NCI-H128 (cell line): ENCODE data around the gene CNTN4.
"Not testable (repeated sequence)": the region's sequence is repeated elsewhere in the genome, so short reads cannot be mapped to it uniquely, and the experiment has no call there.

Source experiments
- DNase-seq: peaks from one replicate; lab custom pipeline; 2025; ENCODE audit not compliant: unreplicated experiment; lab: John Stamatoyannopoulos, UW

Gene CNTN4

DNA sequence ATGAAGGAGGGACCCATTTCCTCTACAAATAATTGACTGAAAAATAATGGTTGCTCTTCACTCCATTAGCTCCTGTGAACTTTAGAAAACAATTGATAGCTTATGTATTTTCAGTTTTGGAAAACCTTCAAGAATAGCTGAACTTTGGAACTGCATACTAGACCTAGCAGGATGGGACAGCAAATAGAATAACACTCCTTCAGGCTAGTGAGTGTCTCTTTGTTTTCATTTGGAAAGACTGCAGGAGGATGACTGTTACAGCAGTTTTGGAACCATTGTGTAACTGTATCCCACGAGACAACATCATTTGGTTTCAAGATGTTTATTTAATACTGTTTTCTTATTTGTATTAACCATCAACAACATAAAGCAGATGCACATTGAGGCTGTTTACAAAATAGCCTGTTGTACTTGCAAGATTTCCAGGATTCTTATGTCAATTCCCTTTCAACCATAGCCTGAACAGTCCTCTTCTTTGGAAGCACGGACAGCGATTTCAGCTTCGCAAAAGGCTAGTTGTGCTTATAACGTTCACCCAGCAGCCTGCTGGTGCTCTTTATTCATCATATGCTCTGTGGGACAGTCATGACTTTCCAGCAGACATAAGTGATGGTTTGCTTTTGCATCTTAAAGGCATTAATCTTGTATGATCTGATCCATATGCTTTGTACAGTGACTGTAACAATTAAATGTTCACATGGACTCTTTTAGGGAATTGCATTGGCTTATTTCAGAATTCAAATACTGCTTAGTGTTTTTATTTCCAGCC lies 676.0 kb downstream of the CNTN4 start:
- no peak for DNase-seq

GRCh38 chr3:2783261-2783660 lies 684.6 kb downstream of the CNTN4 start:
- no peak for DNase-seq

GRCh38 chr3:2784627-2785026 lies 686.0 kb downstream of the CNTN4 start:
- no peak for DNase-seq

DNA sequence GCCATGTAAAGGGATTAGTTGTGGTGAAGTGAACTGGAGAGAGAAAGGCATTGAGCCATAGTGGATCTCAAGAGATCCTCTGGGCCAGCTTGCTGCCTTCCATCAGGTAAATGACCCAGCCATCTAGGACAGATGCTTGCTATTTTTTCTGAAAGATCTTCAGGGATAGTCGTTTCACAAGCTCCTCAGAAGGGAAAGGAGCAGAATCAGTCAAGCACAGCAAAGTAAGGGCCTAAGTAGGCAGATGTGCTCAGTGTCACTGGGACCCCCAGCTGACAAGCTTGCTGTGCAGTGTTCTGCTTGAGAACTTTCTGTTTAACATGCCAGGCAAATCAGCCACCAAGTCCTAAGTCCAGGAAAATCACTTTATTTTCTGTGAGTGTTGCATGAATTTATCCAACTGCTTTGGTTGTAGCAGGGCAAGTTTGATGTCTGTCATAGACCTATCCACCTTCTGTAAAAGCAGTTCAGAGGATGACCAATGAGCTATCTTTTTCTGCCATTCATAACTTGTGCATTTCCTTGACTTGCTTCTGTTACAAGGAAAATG lies 691.7 kb downstream of the CNTN4 start:
- no peak for DNase-seq

DNA sequence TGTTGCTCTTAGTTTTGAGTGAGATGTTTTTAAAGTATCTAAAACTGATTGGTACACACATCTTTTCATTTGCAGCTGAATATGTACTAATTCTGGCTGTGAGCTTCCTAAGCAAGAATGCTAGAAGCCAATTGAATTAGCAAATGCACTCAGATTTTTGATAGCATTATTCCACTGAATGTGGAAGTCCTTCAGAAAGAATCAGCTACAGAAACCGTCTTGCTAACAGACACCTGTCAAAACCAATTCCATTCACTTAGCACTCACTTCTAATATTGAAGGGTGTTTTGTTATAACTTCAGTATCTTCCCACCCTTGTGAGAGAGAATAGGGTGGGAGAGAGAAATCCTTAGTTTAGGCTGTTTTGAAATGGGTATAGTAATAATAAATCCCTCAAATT lies 693.8 kb downstream of the CNTN4 start:
- no peak for DNase-seq

GRCh38 chr3:2793987-2794386 lies 695.3 kb downstream of the CNTN4 start:
- DNase-seq: no peak

GRCh38 chr3:2802429-2802828 lies 703.8 kb downstream of the CNTN4 start:
- no peak for DNase-seq

GRCh38 chr3:2807514-2807913 lies 708.8 kb downstream of the CNTN4 start:
- DNase-seq: no peak

DNA sequence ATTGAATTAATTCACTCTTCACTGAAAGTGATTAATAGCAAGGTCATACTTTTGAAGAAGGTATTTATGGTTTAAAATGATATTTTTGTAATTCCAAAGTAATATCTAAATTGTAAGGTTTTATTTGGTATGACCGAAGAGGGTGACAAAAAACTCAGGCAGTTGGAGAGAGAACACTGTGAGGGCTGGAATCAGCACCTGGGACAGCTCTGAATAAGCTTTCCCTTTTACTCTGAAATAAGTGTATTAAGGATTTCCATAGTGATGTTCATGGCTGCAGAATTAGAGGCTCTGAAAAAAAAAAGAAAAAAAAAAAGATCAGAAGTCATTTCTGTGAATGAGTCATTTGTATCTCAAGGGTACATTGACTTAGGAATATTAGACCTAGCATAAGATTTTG lies 712.1 kb downstream of the CNTN4 start:
- DNase-seq: no peak

DNA sequence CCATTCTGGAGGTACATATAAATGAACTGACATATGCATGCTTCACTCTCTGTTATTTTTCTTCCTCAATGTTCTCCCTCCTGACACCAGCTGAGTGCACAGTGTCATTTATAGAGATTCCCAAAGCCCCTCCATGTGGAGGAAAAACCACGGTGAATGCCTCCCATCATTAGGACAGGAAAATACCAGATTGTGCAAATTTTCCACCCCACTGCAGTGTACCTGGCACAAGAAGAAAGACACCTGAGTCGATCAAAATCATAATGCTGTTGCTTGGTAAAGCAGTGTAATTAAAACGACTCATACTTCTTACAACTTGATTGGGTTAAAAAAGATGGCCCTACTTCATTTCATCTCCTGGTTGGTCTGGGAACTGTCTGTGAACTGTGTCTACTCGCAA lies 720.9 kb downstream of the CNTN4 start:
- no peak for DNase-seq

GRCh38 chr3:2820982-2821381 lies 722.3 kb downstream of the CNTN4 start:
- not testable (repeated sequence) for DNase-seq

DNA sequence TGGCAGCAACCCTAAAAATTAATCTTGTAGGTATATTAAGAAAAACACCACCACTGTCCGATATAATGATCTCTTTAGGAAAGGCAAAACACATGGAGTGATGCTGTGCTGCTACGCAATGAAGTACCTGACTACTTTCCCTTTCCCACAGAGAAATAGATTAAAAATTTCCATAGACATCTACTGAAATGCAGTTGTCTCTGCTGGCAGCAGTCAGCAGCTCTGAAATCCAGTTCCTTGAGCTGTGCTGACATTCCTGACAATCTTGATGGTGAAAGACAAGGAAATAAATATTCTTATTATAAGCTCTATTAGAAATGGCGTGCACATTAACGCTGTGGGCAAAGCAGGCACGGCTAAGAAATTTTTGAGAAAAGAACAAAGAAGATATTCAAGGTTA lies 723.9 kb downstream of the CNTN4 start:
- no peak for DNase-seq

GRCh38 chr3:2823031-2823430 lies 724.4 kb downstream of the CNTN4 start:
- no peak for DNase-seq

DNA sequence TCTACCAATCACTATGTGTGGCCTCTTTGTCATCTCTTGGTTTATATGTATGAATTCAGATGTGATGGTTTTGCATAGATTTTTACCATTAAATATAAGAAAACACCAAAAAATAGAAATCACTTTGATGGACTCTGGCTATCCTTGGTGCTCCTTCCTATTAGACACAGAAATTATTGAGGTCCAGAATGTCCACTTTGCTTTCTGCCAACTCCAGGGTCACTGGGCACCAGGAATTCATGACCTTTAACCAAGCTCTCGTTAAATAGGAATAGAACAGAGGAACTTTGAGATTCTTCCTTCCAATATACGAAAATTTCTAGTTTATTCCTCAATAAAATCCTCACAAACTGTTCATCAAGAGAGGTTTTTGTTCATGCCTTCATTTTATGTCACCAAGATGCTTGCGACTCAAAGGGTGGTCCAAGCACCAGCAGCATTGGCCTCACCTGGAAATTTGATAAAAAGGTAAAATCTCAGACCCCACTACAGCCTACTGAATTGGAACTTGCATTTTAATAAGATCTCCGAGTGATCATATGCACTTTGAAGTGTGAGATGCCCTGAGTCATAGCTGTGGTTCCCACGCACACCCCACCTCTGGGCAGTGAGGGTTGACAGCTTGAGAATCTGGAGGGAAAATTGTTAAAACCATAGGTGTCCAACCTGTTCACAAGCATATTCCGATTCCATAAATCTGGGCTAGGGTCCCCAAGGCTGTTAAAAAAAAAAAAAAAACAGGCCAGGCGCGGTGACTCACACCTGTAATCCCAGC lies 725.0 kb downstream of the CNTN4 start:
- DNase-seq: no peak

DNA sequence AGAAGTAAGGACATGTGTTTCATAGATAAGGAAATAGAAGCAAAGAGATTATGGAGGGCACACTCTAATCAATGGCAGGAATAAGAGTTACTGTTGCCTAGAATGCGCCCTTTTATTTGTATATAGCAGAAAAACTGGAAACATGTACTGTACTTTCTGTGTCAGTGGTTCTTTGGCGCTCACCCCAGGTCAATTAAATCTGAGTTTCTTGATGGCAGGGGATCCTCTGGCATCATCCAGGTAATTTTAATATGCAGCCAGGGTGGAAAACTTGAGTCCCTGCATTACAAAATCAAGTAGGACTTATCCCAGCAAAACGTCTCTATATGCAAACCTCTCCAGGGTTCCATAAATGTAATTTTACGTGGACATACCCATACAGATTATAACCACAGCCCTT lies 727.4 kb downstream of the CNTN4 start:
- DNase-seq: no peak

DNA sequence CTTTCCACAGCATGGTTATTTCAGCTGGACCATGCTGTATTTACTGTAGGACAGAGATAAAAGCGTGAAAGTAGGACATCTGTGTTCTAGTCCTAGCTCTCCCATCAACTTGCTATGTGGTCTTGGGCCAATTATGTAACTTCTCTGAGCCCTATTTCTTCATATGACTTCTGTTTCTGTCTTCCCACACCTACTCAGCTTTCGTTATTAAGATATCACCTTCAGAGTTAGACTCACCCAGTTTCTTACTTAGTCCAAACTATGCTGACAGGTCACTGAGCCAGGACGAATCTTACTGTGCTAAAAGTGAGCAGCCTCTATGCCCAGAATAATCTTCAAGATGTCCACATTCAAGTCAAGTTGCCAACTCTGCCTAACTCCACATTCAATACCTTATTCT lies 727.8 kb downstream of the CNTN4 start:
- no peak for DNase-seq

DNA sequence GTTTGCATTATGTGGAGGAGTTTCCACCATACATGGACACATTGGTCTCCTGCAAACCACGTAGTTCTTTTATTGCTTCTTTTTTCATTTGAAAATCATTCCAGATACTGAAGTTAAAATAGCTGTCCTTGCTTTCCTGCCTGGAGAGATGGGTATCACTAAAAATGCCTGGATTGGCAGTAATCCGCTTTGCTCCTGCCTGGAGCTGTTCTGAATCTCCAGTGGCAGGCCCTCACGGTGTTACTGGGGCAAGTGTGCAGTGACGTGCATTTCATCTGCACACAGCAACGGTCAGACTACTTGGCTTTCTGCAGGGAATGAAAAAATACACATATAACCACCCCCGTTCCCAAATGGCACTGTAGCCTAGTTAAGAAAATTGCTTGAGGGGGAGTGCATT lies 738.6 kb downstream of the CNTN4 start:
- no peak for DNase-seq

DNA sequence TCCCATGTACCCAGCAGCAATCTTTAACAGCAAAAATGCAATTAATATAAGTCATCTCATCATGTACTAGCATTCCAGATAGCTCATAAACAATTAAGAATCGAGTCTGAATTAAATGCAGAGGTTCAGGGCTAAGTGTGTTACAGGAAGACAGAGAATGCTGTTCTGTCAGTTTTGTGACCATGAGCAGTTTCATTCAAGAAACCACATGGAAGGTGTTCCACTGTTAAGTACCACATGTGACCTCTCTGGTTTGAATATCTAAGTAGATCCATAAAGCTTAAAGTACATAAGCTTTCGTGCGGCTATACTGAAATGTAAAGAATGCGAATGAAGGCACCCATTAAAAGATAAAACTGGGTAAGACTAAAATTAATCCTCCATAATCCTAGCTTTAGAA lies 739.2 kb downstream of the CNTN4 start:
- no peak for DNase-seq

GRCh38 chr3:2838546-2839157 lies 740.0 kb downstream of the CNTN4 start:
- no peak for DNase-seq

- DNase-seq: no peak
Observed at GRCh38 chr3:2839876-2840275, 741.2 kb downstream of the CNTN4 start.

DNA sequence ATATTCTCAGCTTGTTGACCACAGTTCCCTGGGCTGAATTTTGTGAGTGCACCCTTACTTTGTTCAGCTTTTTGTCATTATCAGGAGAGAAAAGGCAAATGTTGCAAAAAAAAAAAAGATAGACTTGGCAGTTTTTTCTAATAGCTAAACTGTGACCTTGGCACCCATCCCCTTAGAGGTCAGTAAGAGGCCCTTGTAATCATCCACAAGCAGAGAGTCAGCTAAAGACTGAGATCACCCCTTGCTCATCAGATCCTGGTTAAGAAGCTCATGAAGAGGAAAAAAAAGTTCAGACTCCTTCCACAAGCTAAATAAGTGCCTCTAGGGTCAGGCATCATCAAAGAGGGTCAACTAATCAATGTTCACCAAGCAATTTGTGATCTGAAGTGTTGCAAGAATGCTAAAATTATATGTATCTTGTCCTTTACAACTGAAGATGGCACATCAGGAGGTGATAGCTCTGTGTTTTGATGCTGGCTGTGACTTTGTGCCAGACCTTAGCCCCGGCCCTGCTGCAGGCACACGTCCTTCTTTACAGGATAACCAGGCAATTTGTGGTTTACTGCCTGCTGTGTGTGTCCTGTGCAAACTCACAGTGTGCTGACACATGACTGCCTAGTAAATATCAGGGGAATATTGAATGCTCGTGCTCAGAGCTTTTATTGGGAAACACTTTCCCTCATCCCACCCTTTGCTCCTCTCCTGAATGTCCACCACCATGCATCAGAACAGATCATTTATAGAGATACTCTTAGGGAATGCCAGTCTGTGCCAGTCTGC lies 748.6 kb downstream of the CNTN4 start:
- no peak for DNase-seq
